GM12875 (cell line): ENCODE measurements around the gene COL5A1.
A peak's percentile ranks its signal among the peaks of the same experiment; 100 is the strongest.
"Not testable (repeated sequence)": the region's sequence is repeated elsewhere in the genome, so short reads cannot be mapped to it uniquely, and the experiment has no call there.

ENCODE experiments used
- H3K4me3 ChIP-seq: one replicate; pipeline ENCODE4 v1.5.1; 2011; ENCODE audit warnings: low read depth, low read length, control low read depth
- CTCF ChIP-seq: IDR thresholded peaks from 2 replicates; pipeline ENCODE4 v1.5.1; 2011; ENCODE audit warnings: low read depth, mild to moderate bottlenecking, control low read depth, inconsistent platforms, low read length, moderate library complexity, borderline replicate concordance; ENCODE audit not compliant: insufficient read depth

The COL5A1 gene

GRCh38 chr9:134855231-134855899 lies 213.8 kb downstream of the COL5A1 start:
- no peak overlapping the region for H3K4me3 ChIP-seq
- TF ChIP-seq CTCF: no peak

- no peak overlapping the region for H3K4me3 ChIP-seq
- no peak for TF ChIP-seq CTCF
Measured at GRCh38 chr9:134855900-134856377, 214.3 kb downstream of the COL5A1 start.

- H3K4me3 ChIP-seq: not testable (repeated sequence)
Measured at GRCh38 chr9:134857451-134857850, 215.8 kb downstream of the COL5A1 start.

- H3K4me3 ChIP-seq: no peak overlapping the region
- peak; percentile 37; the same call in 1 of the 2 replicates for TF ChIP-seq CTCF
Measured at GRCh38 chr9:134858051-134858841, 216.6 kb downstream of the COL5A1 start.

- TF ChIP-seq CTCF: no peak
- H3K4me3 ChIP-seq: no peak overlapping the region
Measured at GRCh38 chr9:134860510-134860909, 218.9 kb downstream of the COL5A1 start.

GRCh38 chr9:134861595-134862334 lies 220.2 kb downstream of the COL5A1 start:
- H3K4me3 ChIP-seq: no peak overlapping the region
- TF ChIP-seq CTCF: no peak

GRCh38 chr9:134863306-134863902 lies 221.8 kb downstream of the COL5A1 start:
- TF ChIP-seq CTCF: no peak
- H3K4me3 ChIP-seq: no peak overlapping the region
